ENCODE results near the gene CPA4. TPM values are rescaled to one million over a fixed set of nuclear protein-coding genes. Genes with fewer than 3 reads are reported as not detected.
A peak's percentile ranks its signal among the peaks of the same experiment; 100 is the strongest.

Gene CPA4
- total RNA-seq, 1 donor from 2014 or later = 2.3 TPM

DNA sequence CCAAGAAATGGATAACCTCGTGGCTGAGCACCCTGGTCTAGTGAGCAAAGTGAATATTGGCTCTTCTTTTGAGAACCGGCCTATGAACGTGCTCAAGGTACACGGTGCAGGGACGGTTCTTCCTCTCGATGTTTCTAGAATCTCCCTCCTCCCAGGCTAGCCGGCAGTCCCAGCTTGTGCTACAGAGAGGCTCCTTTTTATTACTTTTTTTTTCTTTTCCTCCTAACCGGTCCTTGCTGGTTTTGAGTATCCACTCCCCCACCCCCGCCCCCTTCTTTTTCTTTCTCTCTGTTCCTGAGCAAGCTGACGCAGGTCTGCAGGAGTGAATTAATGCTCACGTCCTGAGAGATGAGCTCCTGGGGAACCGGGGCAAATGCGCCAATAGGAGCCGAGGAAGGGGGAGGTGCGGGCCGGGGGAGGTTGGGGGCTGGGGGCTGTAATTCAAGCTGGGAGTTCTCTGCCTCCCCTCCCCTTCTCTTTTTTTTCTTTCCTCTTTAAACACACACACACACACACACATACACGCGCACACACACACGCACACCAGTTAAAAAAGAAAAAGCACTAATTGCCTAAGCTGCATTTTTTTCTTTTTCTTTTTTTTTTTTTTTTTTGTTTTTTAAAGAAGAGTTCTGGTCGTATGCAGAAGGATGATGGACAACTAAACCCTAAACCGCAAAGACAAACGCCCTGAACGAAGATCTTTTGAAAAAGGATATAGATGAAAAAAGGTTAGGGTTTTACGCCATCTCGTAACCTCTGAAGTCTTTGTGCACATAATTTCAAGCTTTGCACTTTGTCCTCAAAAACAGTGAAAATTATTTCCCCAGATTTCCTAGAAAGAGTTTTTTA, 19.7 kb upstream of the CPA4 start:
- ATAC-seq = peak; percentile 69
- no peak for DNase-seq (ENCODE audit: low spot score)
- intact Hi-C loops (cut with DNase I) = loop anchor here (10.0 kb wide), 1 partner anchor 211 kb away; no protein-coding TSS in a partner anchor

DNA sequence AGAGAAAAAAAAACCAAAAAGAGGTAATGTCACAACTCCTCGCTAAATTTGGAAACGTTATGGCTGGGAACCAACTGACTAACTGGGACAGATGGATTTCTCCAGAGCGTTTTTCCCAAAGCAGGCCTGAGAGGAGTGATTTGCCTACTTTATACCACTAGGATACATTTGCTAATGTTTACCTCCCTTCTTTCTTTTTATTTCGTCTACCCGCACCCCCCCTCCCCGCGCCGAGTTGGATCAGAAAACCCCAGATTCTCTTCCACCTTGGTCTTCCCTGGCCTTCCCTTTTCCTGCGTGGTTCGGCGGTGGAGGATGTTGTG, 19.1 kb upstream of the CPA4 start:
- intact Hi-C loops (cut with DNase I) = loop anchor here (10.0 kb wide), 1 partner anchor 211 kb away; no protein-coding TSS in a partner anchor
- DNase-seq (ENCODE audit: low spot score) = no peak
- ATAC-seq = peak; percentile 67

DNA sequence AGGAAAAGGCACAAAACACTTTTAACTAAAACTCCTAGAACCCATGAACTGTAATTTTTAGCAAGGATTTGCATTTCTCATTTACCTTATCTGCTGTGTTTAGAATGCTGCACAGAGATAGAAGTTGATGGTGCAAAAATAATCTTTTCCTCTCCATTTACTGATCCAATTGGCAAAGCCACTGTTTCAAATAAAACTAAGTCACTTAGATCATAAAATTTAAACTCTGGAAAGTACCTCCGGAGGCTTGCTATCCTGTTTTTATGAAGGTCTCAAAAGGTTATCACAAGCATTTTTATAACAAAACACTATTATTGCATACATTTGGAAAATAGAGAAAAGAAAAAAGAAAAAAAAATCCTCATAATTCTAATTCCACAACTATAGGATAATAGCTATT, 18.7 kb upstream of the CPA4 start:
- intact Hi-C loops (cut with DNase I) = loop anchor here (10.0 kb wide), 1 partner anchor 211 kb away; no protein-coding TSS in a partner anchor
- DNase-seq (ENCODE audit: low spot score) = no peak
- no peak for ATAC-seq

DNA sequence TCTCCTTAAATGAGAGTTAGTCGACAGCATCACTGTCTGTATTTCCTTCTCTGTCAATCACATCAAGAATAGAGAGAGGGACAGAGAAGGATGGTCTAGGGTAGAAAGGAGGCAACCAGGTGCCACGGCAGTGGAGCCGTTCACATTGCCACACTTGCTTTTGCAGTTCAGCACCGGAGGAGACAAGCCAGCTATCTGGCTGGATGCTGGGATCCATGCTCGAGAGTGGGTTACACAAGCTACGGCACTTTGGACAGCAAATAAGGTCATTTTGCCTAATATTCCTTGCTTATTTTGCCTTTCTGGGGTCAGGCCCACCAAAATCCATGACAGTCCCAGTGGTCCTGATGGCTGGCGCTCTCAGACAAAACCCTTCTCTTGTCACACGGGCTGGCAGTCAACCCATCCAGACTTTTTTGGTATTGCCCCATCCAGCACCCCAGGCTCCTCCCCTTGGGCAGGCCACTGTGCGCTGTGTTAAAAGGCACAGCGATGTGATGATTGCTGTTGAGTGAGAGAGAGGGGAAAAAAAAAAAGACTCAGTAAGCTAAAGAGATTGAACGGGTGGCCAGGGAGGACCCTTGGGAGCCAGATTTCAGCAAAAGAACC, 17.9 kb upstream of the CPA4 start:
- intact Hi-C loops (cut with DNase I) = loop anchor here (10.0 kb wide), 1 partner anchor 210 kb away; no protein-coding TSS in a partner anchor
- DNase-seq (ENCODE audit: low spot score) = no peak
- ATAC-seq = no peak

DNA sequence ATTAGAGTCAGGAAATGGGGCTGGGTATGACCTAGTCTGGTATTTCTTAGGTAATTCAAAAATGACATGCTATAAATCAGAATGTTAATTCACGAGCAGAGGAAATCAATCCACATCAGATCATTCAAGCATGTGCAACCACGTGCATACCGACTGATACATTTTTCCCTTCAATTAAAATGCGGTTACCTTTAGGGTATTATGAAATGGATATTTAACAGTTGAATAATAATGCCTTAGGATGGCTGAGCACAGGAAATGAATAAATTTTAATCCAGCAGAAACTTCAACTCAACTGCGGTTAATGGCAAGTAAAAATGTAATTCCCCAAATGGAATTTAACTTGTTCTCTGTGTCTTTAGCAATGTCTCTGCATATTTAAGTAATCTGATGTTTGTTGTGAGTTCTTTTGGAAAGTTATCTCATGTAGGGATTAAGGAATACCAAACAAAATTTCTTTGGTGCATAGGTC, 17.1 kb upstream of the CPA4 start:
- ATAC-seq = no peak
- intact Hi-C loops (cut with DNase I) = loop anchor here (10.0 kb wide), 1 partner anchor 209 kb away; no protein-coding TSS in a partner anchor

DNA sequence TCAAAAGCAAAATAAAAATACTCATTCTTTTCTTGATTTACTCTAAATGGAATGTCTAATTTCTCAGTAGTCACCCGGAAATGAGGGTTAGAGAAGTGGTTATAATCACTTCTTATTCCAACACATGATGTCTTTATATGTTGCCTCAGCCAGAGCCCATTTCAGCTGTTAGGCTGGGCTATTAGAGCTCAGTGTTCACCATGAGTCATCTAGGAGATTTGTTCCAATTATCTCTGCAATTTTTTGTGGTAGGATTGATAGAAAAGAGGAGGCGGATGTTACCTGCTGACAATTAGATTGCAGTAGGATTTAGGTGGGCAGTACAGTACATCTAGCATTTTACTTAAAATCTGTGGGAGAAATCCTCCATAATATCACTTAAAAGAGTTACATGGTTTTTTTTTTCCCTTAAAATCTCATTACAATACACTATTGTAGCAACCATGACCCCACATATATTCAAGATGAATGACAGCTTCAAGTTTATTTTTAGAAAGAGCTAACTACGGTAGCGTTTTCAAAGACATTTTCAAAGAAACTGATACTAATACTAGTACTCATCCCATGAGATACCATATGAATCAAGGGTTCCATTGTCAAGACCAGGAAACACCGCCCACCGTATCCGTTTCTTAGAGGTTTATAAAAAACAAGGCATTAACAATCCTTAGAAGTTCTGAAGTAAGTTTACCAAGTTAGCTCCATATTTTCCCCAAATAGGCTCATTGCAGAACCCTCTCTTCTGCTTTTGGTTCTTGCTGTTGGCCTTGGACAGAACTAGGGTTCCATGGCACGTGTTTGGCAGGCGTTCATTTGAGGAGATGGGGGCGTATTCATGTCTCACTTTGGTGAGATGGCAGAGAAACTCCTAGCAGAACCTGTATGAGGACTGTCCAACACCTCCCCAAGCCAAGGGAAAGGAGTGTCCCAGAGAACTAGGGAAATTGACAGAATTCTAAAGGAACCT, 15.9 kb upstream of the CPA4 start:
- DNase-seq (ENCODE audit: low spot score) (no peak), ATAC-seq (no peak)
- intact Hi-C loops (cut with DNase I) = loop anchor here (10.0 kb wide), 1 partner anchor 208 kb away; no protein-coding TSS in a partner anchor

More for the DNA sequence above, 17.1 kb upstream of the CPA4 start:
- no peak for DNase-seq (ENCODE audit: low spot score)

DNA sequence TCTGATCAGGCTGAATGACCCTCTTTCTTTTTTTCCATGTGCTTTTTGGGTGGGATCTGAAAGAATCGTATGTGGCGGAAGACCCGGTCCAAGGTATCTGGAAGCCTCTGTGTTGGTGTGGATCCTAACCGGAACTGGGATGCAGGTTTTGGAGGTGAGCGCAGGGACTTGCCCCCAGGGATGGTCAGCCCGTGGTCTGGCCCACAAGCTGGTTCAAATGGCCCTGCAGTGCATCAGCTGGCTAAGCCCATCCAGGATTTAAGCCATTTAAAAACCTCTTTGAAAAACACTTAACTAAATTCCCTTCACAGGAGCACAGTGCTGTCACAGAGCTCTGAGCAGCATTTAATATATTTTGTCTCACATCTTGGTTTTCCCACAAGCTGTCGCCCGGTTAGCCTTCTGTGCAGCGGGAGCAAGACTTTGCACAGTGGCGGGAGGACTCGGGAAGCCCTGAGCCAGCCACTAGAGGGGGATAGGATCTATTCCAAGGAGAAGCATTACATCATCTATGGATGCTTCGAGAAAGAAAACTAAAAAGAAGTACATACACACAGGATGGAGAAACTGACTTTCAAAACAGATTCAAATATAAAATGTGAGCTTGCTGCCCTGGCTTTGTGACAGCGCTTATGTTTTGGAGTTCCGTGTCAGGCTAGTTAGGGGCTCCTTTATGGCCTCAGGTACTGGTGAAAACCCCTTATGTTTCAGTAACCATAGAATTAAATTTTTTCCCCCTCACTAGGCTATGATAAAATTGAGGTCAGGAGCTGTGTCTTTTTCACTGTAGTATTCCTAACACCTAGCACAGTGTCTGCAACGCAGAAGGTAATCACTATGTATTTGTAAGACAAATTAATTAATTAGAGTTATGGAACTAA, 15.0 kb upstream of the CPA4 start:
- intact Hi-C loops (cut with DNase I) = loop anchor here (10.0 kb wide), 1 partner anchor 207 kb away; no protein-coding TSS in a partner anchor
- peak; percentile 78 for DNase-seq (ENCODE audit: low spot score)
- ATAC-seq = peak; percentile 88

DNA sequence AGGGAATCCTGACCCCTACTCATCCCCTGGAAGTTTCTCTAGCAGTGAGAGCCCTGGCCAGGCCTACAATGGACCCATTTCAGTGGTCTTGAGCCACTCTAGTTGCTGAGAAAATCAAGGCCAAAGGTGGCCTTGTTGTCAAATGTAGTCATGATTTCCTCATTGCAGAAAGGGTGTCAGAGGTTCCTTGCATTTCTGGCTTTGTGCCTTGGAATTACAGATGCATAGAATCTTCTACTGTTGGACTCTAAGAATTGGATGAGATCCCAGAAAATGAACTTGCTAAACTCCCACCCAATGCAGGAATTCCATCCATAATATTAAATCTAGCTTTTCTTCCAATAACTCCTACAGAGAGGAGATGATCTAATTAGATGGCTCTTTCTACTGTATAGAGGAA, 14.1 kb upstream of the CPA4 start:
- intact Hi-C loops (cut with DNase I) = loop anchor here (10.0 kb wide), 1 partner anchor 206 kb away; no protein-coding TSS in a partner anchor
- no peak for ATAC-seq
- DNase-seq (ENCODE audit: low spot score) = no peak

DNA sequence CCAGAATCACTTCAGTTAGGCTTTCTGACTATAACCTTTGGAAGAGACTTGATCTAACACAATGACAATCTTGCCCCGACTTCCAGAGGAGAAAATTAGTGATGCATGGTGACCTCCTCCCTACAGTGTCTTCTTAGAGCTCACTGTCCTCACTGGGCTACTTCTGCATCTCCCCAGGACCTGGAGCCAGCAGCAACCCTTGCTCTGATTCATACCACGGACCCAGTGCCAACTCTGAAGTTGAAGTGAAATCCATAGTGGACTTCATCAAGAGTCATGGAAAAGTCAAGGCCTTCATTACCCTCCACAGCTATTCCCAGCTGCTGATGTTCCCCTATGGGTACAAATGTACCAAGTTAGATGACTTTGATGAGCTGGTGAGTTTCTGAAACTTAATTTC, 13.7 kb upstream of the CPA4 start:
- DNase-seq (ENCODE audit: low spot score) (no peak), ATAC-seq (no peak)
- intact Hi-C loops (cut with DNase I) = loop anchor here (10.0 kb wide), 1 partner anchor 206 kb away; no protein-coding TSS in a partner anchor

DNA sequence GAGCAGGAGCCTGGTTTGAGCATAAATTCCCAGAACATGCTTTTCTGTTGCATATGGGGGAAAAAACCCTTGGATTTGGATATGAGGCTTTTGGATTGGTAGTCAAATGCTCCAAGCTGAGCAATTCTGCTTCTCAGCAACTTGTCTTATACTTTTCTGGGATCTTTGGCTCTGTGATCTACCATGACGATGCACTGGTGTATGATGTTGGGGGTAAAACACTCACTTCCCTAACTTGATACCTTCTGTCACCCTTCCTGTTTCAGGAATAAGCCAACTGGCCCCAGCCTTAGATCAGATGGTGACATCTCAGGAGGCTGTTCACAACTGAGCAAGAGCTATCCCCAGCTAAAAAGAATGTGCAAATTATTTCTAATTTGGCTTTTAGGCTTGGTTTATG, 13.1 kb upstream of the CPA4 start:
- intact Hi-C loops (cut with DNase I) = loop anchor here (10.0 kb wide), 1 partner anchor 205 kb away; no protein-coding TSS in a partner anchor
- DNase-seq (ENCODE audit: low spot score) (no peak), ATAC-seq (no peak)

DNA sequence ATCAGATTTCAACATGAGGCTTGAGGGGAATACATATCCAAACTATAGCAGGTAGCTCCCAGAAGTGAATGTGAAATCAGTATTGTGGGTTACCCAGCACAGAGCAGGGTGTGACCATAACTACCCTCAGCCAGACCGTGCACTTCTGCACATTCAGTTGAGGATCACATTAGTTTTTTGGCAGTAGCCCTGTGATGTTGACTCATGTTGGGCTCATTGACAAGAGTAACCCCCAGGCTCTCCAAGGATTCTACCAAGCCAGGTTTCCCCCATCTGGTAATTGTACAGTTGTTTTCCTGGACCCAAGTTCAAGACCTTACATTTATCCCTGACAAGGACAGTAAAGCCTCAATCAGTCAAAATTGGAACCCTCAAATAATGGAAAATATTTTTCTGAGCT, 11.7 kb upstream of the CPA4 start:
- intact Hi-C loops (cut with DNase I) = no loop called here
- ATAC-seq = peak; percentile 59

DNA sequence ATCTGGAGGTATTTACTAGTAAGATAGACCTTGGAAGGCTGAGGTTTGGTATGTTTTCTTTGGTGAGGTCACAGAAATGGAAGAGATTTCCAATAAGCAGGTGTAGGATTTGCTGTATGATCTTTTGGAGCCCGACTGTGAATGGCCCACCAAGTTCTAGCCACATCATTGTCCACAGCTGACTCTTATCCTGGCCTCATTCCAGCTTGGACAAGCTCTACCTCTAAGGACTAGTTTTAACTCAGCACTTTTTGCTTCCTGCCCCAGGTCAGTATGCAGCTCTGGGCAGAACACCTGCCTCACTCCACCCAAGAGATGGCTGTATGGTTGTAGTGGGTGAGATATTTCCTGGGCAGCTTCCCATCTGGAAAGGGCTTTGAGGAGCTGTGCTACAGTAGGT, 6.1 kb upstream of the CPA4 start:
- DNase-seq (ENCODE audit: low spot score) = no peak
- no peak for ATAC-seq
- intact Hi-C loops (cut with DNase I) = no loop called here

More for the DNA sequence above, 11.7 kb upstream of the CPA4 start:
- DNase-seq (ENCODE audit: low spot score) = no peak

DNA sequence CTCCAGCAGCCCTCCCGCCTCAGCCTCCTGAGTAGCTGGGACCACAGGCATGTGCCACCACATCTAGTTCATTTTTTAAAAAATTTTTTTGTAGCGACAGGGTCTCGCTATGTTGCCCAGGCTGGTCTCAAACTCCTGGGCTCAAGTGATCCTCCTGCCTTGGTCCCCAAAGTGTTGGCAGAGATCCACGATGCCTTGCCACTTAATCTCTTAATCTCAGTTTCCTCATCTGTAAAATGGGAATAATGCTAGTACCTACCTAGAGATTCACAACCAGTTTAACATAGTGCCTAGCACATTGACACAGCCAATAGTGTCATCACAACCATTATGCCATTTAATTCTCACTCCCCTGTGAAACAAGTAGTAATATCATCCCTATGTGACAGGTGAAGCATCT, 4.8 kb upstream of the CPA4 start:
- no peak for ATAC-seq
- intact Hi-C loops (cut with DNase I) = no loop called here
- no peak for DNase-seq (ENCODE audit: low spot score)

DNA sequence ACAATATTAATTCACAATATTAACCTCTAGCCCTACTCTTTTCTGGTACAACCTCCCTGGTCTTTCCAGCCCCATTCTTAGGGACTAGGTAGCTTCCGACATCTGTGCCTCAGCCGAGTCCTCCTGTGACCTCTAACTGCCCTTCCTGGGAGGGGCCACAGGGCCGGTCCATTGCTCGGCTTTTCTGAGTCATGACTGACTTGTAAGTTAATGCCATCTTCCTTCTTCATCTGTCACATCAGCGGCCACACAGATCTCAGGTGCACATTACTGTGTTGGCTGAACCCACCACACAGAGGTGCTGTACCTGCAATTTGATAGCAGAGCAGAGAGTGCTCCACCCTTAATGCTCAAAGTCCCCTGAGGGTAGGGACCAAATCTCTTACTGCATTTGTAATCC, 4.1 kb upstream of the CPA4 start:
- intact Hi-C loops (cut with DNase I) = no loop called here
- DNase-seq (ENCODE audit: low spot score) (no peak), ATAC-seq (no peak)

DNA sequence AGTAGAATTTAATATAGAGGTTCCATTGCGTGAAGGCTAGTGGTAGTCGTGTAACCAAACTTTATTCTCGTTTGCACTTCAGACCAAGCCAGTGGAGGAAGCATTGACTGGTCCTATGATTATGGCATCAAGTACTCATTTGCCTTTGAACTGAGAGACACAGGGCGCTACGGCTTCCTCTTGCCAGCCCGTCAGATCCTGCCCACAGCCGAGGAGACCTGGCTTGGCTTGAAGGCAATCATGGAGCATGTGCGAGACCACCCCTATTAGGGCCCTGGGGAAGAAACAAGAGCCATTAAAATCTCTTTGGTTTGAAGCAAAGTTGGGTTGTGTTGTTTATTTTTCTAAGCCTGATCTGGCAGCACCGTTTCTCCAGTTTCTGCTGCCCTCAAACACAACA, 3.5 kb upstream of the CPA4 start:
- ATAC-seq = no peak

DNA sequence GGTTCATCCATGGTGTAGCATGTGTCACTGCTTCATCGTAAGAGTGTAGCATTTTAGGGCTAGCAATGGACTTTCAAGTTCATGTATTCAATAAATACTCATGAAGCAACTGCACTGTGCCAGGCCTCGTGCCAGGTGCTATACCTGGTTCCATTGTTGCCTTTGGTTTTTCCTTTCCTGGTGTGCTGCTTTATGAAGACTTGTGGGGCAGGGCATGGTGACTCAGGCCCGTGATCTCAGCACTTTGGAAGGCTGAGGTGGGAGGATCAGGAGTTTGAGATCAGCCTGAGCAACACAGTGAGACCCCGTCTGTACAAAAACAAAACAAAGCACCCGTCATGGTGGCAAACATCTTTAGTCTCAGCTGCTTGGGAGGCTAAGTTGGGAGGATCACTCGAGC, 2.2 kb upstream of the CPA4 start:
- ATAC-seq (no peak), DNase-seq (ENCODE audit: low spot score) (no peak)
- intact Hi-C loops (cut with DNase I) = no loop called here

More for the DNA sequence above, 3.5 kb upstream of the CPA4 start:
- intact Hi-C loops (cut with DNase I) = no loop called here
- no peak for DNase-seq (ENCODE audit: low spot score)

DNA sequence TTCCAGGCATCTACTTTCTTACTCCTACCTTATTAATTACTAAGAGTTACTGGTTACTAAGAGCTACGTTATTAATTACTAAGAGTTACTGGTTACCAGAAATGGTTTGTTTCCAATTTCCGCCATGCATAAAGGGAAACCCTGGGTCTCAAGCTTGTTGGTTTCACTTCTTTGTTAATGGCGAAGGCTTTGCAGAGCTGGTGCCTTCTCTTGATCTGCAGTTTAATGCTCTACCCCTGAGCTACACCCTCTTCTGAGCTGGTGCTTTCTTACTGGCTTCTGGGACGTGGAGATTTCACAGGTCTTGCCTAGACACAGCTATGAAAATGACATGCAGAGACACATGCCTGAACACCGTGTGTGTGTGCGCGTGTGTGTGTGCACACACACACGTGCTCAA, 560 bp downstream of the CPA4 start:
- no peak for DNase-seq (ENCODE audit: low spot score)
- ATAC-seq = no peak
- intact Hi-C loops (cut with DNase I) = no loop called here

DNA sequence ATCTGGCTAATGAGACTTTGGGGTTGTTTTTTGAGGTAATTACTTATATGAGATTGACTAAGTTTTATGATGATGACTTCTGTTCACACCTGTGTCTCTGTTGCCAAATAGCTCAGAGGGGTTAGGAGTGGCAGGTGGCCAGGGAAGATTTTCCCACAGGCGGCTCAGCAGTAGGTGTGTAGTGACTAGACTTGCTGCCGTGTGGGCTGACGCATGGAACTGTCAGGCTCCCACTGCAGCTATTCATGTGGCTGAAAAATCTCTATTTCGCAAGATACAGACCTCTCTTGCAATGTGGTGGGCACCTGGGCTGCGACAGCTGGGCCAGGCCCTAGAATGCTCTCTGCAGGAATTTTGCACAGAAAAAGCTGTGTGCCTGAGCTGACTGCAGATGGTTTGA, 1.4 kb downstream of the CPA4 start:
- DNase-seq (ENCODE audit: low spot score) (no peak), ATAC-seq (no peak)
- intact Hi-C loops (cut with DNase I) = no loop called here

All from sciatic nerve (tissue), 2 donors.